ENCODE measurements around the gene ATP6V0A1.
"Not testable (repeated sequence)": the region's sequence is repeated elsewhere in the genome, so short reads cannot be mapped to it uniquely, and the experiment has no call there.

Gene ATP6V0A1

GRCh38 chr17:42519546-42520491 lies 61.1 kb downstream of the ATP6V0A1 start:
- DNase-seq (ENCODE audit: low spot score): peak; percentile 71

GRCh38 chr17:42520540-42520951 lies 61.9 kb downstream of the ATP6V0A1 start:
- DNase-seq (ENCODE audit: low spot score): no peak

- DNase-seq (ENCODE audit: low spot score): no peak
These were observed 62.4 kb downstream of the ATP6V0A1 start for GRCh38 chr17:42521036-42521435.

DNA sequence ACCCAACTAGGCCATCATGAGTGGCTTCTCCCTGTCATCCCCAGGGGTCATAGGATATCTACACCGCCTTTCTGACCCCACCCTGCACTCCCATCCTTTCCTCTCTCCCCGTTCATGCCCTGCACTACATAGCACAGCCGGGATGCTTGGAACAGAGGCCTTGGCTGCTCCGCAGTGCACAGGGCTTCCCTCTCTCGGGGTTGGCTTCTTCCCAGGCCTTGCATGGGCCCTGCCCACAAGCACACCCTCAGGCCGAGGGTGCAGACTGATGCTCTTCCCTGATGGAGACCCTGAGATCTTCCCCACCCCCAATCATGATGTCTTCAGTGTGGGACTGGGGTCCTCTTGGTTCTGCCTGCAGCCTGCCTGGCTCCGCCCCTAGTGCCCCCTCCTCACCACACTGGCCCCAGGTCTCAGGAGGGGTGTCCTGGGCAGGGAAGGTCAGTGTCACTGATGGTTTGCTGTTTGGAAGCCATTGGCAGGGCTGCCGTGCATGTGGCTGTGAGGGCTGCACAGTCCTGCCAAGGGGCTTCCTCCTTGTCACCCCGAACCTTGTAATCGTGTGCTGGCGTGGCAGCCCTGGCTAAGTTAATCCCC lies 63.1 kb downstream of the ATP6V0A1 start:
- DNase-seq (ENCODE audit: low spot score): no peak

- DNase-seq (ENCODE audit: low spot score): no peak
These were observed 63.6 kb downstream of the ATP6V0A1 start for GRCh38 chr17:42522263-42522790.

- no peak for DNase-seq (ENCODE audit: low spot score)
These were observed 64.2 kb downstream of the ATP6V0A1 start for GRCh38 chr17:42522798-42523278.

- DNase-seq (ENCODE audit: low spot score): no peak
These were observed 66.5 kb downstream of the ATP6V0A1 start for GRCh38 chr17:42525221-42525620.

GRCh38 chr17:42526031-42526444 lies 67.4 kb downstream of the ATP6V0A1 start:
- no peak for DNase-seq (ENCODE audit: low spot score)

- no peak for DNase-seq (ENCODE audit: low spot score)
These were observed 69.3 kb downstream of the ATP6V0A1 start for GRCh38 chr17:42527932-42528331.

GRCh38 chr17:42529061-42529460 lies 70.4 kb downstream of the ATP6V0A1 start:
- DNase-seq (ENCODE audit: low spot score): no peak

GRCh38 chr17:42530952-42531454 lies 72.3 kb downstream of the ATP6V0A1 start:
- DNase-seq (ENCODE audit: low spot score): no peak

DNA sequence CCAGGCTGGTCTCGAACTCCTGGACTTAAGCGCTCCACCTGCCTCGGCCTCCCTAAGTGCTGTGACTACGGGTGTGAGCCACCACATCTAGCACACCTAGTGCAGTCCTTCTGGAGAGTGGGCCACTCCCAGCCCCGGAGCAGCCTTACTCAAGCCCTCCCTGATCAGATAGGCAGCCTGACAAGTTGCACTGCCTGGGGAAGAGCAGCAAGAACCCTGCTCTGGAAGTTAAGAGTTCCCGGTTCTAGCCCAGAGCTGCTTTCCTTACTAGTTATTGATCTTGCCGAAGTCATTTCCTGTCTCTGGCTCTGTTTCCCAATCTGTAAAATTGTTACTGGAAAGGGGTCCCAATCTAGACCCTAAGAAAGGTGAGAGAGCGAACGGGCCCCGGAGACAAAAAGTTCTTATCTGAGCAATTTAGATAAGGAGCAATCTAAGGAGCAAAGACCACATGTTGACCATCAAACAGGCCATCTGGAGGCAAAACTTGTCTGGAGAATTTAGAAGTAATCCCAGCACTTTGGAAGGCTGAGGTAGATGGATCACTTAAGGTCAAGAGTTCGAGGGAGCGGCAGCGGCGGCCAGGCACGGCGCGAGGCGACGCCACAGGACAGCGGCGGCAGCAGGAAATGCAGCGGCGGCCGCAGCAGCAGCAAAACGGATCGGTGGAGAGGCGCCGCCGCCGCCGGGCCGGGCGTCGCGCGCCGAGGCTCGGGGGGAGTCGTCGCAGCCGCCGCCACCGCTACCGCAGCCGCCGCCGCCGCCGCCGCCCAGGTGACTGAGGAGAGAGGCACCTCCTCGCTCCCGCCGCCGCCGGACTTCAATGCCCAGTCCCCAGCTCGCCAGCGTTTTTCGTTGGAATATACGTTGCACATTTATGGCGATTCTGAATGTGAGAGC lies 73.0 kb downstream of the ATP6V0A1 start:
- DNase-seq (ENCODE audit: low spot score): peak; percentile 65

- DNase-seq (ENCODE audit: low spot score): no peak
These were observed 76.7 kb downstream of the ATP6V0A1 start for GRCh38 chr17:42535155-42536047.

DNA sequence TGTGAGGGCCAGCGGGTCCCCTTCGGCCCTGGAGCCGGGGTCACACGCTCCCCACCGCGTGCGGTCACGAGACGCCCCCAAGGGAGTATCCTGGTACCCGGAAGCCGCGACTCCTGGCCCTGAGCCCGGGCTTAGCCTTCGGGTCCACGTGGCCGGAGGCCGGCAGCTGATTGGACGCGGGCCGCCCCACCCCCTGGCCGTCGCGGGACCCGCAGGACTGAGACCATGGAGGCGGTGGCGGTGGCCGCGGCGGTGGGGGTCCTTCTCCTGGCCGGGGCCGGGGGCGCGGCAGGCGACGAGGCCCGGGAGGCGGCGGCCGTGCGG lies 77.3 kb downstream of the ATP6V0A1 start, which contains the start of gene NAGLU:
Gene NAGLU (plus strand): TSS at position 194 of the 324 bp plus-strand sequence. CDS start 32 bp downstream, at position 226.
- peak; percentile 81 for DNase-seq (ENCODE audit: low spot score)

- DNase-seq (ENCODE audit: low spot score): peak; percentile 79
These were observed 77.9 kb downstream of the ATP6V0A1 start for GRCh38 chr17:42536372-42537155.

DNA sequence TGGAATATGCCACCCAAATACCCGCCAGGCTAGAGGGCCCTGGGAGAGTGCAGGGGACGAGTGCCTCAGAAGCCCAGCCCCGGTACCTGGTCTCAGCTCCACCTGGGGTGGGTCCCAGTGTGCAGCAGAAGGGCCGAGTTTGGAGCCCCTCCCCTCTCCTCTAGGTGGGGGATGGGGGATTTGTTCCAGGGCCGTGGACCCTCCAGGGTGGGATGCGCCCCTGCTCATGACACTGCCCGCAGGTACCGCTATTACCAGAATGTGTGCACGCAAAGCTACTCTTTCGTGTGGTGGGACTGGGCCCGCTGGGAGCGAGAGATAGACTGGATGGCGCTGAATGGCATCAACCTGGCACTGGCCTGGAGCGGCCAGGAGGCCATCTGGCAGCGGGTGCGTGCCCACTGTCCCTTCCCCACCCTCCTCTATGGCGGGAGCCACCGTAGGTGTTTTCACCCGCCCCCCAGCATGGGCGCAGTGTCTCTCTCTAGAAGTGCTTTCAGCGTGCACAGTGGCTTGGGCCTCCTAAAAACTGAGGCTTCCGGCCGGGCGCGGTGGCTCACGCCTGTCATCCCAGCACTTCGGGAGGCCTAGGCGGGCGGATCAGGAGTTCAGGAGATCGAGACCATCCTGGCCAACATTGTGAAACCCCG lies 78.6 kb downstream of the ATP6V0A1 start:
- DNase-seq (ENCODE audit: low spot score): no peak

- no peak for DNase-seq (ENCODE audit: low spot score)
These were observed 79.3 kb downstream of the ATP6V0A1 start for GRCh38 chr17:42537826-42538451.

DNA sequence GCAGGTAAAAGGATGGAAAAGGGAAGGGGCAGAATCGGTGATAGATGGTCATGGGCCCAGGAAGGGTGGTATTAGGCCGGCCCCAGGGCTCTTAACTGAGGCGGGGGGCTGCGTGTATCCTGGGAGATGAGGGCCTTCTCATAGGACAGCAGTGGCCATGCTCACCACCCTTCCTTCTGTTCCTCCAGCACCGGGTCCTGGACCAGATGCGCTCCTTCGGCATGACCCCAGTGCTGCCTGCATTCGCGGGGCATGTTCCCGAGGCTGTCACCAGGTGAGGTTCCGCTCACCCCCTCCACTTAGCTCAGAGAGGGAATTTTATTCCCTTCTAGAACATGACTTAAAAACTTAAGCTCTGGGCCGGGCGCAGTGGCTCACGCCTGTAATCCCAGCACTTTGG lies 79.8 kb downstream of the ATP6V0A1 start:
- DNase-seq (ENCODE audit: low spot score): no peak

DNA sequence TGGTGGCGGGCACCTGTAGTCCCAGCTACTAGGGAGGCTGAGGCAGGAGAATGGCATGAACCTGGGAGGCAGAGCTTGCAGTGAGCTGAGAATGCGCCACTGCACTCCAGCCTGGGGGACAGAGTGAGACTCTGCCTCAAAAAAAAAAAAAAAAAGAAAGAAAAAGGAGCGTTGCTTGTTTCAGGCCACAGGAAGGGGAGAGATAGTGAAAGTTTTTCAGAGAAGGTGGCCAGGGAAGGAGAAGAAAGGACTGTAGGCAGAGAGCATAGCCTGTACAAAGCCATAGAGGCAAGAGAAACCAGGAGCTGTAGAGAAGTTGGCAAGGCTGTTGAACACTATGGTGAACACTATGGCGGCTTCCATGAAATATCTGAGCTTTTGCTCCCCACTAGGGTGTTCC lies 81.9 kb downstream of the ATP6V0A1 start:
- not testable (repeated sequence) for DNase-seq (ENCODE audit: low spot score)

All from SW480 (cell line).